GM19023 (cell line): ENCODE results near the gene TXNRD2.

Experiments
- ATAC-seq: cut with Tn5 transposase; IDR thresholded peaks from one replicate; pipeline ENCODE4 v1.9.1; 2021; ENCODE audit warnings: mild to moderate bottlenecking, moderate library complexity; ENCODE audit not compliant: unreplicated experiment

Gene TXNRD2

DNA sequence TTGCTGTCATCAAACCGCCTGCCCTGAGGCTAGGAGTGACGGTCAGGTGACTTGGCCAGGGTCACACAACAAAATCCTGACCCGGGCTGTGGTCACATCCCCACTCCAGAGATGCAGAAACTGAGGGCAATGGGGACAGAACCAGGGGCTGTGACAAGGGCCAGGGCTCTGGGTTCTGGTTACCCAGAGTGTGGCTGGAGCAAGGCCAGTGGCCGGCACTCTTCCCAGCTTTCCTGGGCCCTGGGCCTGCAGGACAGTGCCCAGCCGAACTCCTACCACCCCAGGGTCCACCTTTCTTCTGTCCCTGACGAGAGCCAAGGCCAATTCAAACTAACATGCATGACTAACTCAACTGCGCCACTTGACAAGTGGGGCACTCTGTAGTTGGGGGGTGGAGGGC lies 39.1 kb upstream of the TXNRD2 start:
- no peak for ATAC-seq

DNA sequence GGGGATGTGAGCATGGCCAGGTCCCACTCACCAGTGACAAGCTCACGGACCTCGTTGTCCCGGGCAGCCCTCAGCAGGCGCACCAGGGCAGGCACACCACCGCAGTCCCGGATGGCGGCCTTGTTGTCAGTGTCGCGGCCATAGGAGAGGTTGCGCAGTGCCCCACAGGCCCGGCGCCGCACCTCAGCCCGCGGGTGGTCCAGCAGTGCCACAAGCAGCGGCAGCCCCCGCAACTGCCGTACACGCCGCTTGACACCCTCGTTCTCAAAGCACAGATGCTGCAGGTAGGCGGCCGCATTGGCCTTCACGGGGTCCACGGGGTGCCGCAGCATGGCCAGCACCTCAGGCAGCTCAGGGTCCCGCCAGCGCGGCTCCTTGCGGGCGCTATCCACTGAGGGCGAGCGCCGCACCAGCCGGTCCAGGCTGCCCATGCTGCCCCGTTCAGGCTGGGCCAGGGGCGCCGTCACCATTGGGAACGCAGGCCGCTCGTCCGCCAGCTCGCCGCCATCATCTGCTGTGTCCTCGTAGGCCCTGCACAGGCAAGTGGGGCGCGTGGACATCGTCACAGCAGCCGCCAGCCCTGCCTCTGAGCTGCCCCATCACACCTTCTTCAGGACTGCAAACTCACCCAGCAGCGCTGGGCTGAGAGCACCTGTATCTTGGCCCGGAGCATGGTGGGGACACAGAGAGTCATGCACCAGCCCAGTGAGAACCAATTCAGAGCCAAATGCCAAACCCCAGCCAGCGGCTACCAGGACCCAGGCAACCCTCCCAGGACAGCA lies 38.3 kb upstream of the TXNRD2 start:
- no peak for ATAC-seq

DNA sequence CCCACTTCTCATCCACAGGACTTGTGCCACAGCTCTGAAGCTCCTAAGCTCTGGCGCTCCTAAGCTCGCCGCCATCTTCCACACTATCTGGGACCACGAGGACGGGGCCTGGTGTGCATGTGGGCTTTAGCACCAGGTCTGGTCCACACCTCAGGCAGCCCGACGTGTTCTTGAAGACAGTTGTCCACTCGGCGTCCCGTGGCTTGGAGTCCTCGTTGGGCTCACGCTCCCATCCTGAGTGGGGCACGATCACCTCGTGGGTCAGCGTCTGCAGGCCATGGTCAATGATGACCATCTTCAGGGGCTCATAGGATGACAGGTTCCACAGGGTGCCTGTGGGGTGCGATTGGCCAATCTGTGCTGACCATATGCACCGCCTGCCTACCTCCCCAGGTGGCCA lies 37.1 kb upstream of the TXNRD2 start:
- ATAC-seq = no peak

DNA sequence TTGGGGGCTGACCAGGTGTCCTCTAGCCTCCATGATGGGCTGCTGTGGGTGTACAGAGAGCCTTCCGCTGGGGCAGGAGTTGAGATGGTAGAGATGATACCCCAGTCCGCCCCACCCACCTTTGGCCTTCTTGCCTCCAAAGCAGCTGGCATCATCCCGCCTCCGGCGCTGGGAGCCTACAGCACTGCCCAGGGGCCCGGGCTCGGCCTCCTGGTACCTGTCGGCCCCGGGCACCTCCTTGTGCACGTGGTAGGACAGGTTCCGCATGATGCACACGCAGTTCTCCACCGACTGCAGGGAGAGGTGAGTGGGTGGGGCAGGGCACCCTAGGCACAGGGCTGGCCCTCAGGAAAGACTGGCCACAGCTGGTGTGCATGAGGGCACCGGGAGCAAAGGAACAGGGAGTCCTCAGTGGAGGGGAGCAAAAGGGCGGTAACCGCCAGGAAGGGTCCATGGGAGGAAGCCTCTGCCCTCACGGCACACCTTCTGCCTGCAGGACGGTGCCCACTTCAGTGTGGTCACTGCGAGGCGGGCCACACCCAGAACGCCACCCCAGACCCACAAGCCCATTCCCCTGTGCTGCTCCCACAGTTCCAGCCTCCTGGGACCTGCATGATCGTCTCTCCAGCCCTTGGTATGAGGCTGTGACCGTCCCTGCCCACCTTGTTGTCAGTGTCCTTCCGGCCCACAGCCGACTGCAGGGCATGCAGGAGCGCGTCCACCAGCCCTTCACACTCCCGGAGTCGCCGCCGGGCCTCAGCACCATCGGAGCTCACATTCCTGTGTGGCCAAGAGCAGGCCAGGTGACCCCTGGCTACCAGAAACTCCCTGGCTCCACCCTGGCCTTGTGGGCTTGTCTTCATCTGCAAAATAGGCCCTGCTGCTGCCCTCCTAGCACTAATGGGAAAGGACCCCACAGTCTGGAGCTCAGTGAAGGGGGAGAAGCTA lies 36.0 kb upstream of the TXNRD2 start:
- no peak for ATAC-seq

DNA sequence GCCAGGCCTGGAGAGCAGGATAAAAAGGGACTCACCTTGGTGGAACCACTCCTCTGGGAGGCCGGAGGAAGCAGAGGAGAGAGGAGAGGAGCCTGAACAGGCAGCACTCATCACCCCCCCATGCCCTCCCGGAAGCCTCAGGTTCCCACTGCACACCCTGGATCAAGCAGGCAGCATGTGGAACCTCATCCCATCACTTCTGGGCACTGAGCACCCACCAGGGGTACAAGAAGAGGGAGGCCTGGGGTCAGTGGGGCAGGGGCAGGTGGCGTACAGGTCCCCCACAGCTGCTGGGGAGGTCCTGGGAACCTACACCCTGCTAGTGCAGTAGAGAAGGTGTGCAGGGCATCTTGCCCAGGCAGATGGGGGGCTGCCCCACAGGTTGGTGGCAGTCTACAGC lies 35.1 kb upstream of the TXNRD2 start:
- ATAC-seq = no peak

DNA sequence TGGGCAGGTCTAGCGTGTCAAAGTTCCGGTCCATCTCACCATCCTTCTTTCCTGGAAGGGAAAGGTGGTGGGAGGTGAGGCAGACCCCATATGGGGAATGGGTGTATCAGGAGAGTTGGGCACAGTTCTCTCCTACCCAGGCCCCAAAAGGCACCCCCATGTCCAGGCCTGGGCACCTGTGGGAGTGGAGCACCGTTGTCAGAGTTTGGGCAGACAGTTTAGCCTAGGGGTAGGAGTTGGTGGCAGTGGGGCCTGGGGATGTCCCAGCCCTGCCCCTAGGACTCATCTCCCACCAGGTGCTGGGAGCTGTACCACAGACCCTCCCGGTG lies 34.1 kb upstream of the TXNRD2 start:
- ATAC-seq = no peak

DNA sequence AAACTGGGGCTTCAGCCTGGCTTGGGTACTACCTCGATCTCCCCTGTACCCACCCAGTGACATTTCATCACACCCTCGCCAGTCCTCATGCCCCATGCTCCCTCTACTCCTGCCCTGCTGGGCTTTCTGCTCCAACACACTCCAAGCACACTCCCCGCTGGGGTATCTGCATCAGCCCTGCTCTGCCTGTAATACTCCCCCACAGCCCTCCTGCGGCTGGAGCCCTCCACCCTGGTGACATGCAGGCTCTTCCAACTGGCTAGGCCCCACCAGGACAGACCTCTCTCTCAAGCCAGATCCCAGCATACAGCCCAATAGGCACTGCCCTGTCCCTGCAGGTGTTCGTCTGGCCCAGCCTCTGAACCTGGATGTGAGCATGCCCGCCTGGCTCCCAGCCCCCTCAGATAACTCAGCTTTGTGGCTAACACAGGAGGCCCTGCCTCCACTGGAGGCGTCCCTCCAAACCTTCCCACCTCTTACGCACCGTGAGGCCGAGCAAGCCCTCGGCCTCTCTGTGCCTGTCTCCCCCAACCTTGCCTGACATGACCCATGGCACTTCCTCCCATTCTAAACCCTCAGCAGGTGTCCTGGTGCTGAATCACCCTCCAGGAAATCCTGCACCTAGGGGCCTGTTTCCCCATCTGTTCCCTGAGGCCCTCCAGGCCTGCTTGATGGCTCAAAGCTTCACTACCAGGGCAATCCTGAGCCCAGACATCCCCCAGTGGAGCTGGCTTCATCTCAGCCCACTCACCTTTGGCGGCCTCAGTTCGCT lies 33.5 kb upstream of the TXNRD2 start:
- no peak for ATAC-seq

DNA sequence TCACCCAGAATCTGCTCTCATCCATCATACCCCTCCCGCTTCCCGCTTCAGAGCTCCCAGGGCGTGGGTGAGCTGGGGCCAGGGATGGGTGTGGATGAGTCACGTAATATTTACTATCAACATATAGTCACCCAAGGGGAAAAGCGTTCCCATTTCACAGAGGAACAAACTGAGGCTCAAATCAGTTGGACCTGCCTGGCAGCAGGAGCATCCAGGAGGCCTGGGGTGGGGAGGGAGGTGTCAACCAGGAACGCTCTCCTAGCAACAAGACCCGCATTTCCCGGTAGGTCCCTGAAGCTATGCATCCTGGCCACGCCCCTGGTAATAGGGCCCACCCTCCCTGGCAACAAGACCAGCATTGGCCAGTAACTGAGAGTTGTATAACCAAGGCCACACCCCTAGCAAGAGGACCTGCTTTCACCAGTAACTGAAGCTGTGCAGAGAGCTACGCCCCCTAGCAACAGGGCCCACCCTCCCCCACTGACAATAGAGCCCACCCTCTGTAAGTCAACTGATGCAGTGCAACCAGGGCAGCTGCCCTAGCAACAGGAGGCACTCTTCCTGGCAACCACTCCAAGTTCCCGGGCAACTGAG lies 32.7 kb upstream of the TXNRD2 start:
- no peak for ATAC-seq

DNA sequence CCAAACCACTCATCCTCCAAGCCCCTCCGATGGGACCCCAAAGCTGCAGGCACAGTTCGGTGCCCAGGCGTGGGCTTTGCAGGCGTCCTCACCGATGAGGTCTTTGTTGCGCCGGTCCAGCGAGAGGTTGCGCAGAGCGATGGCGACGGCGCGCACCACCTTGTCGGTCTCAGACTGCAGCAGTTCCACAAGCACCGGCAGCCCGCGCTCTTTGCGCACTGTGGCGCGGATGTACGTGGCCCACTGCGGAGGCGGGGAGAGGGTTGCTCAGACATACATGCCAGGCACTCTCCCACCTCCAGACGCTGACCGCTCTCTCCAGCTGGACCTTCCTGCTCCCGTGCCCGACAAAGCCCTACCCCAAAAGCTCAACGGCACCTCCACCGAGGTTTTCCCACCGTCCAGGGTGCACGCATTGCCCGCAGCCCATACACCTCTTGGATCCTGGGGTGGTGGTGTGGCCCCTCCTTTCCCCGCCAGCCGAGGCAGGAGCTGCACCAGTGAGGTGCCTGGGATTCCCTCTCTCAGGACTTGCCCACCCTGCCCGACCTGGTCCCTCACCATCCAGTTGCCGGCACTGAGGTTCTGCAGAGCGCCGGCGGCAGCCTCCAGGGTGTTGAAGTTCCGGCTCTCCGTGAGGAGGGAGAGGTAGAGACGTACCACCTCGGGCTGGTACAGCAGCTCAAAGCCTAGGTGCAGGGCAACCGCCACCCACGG lies 32.1 kb upstream of the TXNRD2 start:
- no peak for ATAC-seq

DNA sequence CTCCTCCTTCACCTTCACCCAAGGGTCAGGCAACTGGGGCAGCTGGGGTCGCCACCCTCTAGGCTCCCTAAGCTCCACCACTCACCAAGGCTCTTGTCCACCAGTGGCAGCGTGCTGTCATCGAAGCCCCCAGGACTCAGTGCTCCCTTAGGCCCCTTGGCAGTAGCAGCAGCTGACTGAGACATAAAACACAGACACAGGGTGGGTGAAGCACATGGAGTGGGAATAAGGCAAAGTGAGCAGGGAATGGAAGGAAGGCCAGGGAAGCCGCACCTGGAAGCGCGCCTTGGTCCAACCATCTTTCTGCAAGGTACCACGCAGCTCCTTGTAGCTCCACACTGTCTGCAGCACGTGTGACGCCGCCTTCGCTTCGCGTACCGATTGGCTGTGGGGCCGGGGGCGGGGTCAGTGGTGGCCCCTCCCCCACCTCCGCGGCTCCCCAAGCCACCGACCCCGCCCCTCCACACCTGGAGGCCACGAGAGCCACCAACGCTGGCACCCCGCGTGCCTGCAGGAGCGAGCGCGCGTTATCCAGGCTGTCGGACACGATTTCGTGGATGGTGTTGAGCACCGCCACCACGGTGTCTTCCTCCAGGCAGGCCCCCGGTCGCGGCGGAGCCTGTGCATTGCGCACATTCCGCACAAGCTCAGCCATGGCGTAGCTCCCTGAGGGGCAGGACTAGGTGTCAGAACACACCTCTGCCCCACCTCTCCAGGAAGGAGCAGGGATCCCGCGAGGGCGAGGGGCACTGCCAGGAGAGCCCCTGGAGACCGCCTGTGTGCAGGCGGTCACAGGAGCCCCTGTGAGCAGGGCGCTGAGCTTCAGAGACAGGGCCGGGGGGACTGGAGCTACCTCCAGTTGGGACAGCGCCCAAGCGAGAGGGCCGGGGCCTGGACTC lies 31.3 kb upstream of the TXNRD2 start:
- ATAC-seq = no peak

DNA sequence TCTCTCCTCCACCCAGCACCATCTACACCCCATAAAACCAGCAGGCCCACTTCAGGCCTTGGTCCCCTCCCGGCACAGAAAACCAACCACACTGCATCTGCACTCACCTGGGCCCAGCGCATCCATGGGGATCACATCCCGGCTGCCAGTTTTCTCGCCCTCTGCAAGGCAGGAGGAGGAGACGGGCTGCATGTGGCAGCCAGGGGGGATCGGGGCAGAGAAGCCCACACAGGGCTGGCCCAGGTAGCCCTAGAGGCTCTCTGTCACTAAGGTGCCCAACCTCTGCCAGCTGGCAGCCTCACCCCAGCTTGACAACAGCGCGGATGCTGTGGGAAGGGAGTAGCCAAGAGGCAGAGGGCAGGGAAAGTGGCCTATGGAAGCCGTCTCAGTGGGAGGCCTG lies 30.6 kb upstream of the TXNRD2 start:
- ATAC-seq = no peak

DNA sequence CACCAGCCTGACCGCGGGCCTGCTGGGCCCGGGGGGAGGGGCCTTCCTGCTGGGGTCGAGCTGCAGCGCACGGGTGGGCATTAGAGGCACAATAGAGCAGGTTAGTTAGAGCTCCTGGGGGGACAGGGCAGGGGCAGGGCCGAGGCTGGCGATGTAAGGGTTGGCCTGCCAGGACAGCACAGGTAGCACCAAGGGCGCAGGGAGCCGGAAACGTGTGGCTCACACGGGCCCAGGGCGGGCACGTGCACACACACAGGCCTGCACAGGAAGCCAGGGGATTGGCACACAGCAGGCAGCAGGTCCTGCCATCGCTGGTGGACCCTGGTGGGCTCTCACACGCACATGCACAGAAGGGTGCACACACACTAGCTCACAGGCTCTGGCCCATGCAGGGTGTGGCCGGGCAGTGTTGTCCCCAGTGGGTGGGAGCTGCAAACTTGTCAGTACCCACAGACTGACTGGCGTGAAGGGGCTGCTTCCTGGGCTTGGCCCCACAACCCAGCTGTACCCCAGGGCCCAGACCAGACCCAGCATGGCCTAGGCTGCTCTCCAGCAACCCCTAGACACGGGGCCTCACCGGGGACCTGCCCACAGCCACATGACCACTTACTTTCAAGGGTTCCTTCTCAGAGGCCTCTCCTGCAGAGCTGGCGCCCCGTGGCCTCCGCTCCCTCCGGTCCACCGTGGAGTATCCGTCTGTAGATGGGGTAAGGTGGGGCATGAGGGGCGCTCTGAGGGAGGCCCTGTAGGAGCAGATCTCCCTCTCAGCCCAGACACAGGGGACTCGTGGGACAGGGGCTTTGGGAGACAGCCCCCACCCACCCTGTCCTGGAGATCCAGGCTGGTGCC lies 29.9 kb upstream of the TXNRD2 start:
- ATAC-seq = no peak

DNA sequence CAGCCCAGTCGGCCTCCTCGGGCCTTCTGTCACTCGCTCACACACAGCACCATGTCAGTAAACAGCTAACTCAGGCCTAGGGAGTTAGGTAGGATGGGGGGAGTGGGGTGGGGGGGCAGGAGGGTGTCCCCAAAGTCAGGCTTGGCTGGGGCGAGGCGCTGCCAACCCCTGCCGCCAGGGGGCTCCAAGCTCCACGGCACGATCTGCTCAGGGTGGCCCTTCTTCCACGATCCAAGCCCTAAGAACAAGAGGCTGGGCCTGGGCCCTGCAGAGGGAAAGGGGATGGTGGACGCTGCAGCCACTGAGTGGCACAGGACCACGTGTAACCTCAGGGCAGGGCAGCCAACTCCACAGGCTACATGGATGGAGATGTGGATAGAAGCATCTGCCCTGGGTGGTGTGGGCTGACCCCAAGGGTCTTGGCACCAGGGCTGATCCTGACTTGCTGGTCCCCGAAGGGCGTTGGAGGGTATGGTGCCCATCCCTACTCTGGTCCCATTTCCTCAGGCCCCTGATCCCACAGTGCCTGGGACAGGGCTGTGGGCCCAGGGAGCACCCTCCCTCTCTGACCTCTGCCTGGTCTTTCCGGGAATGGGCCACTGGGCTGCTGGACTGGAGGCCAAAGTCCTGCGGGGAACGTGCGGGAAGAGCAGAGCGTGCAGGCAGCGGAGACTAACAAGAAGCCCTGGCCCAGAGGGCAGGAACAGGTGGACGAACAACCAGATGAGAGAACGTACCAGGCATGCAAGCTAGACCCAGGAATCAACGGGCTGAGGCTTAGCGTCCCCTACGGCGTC lies 29.1 kb upstream of the TXNRD2 start:
- ATAC-seq = no peak

DNA sequence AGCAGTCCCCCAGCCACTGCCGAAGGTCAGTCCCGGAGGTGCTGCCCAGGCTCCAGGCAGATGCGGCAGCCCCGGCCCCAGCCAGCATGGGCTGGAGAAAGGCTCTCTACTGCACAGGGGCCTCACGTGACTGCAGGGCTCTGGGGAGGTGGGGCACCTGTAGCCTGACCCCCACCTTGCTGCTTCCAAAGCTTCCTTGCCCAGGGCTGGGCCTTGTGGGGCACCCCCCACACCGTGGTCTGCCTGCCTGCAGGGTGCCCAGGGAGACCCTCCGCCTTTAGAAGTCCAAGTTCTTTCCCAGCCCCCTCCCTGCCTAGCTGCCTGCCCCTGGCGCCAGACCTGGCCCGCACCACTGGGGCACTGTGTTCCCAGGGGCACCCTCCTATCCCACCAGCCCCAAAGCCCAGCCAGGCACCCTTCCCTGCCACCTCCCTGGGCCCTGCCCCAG lies 28.4 kb upstream of the TXNRD2 start:
- ATAC-seq = no peak

DNA sequence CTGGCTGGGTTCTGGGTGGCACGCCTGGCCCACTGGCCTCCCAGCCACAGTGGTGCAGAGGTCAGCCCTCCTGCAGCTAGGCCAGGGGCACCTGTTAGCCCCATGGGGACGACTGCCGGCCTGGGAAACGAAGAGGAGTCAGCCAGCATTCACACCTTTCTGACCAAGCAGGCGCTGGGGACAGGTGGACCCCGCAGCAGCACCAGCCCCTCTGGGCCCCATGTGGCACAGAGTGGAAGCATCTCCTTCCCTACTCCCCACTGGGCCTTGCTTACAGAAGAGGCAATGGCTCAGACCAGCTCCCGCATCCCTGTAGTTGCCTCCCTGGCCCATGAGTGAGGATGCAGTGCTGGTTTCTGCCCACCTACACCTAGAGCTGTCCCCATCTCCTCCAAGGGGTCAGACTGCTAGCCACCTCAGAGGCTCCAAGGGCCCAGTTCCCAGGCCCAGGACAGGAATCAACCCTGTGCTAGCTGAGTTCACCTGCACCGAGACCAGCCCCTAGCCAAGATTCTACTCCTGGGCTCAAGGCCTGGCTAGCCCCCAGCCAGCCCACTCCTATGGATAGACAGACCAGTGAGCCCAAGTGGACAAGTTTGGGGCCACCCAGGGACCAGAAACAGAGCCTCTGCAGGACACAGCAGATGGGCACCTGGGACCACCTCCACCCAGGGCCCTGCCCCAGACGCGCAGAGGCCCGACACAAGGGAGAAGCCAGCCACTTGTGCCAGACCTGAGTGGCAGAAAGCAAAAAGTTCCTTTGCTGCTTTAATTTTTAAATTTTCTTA lies 27.7 kb upstream of the TXNRD2 start:
- ATAC-seq = no peak

DNA sequence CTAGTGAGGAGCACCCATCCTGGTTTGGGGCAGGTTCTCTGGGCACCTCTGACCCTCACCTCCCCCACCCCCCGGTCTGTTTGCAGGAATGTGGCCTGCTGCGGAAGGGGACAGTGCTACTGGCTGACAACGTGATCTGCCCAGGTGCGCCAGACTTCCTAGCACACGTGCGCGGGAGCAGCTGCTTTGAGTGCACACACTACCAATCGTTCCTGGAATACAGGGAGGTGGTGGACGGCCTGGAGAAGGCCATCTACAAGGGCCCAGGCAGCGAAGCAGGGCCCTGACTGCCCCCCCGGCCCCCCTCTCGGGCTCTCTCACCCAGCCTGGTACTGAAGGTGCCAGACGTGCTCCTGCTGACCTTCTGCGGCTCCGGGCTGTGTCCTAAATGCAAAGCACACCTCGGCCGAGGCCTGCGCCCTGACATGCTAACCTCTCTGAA lies 26.9 kb upstream of the TXNRD2 start:
- ATAC-seq = no peak
